ENCODE measurements around the gene CKMT1A.
"Not testable (repeated sequence)": the region's sequence is repeated elsewhere in the genome, so short reads cannot be mapped to it uniquely, and the experiment has no call there.

The CKMT1A gene

GRCh38 chr15:43693148-43694022 lies at the start of gene CKMT1A:
Gene CKMT1A, plus strand, starts transcription at chr15:43693859. Its CDS starts 192 bp downstream, at chr15:43694051.
- DNase-seq = not testable (repeated sequence)

DNA sequence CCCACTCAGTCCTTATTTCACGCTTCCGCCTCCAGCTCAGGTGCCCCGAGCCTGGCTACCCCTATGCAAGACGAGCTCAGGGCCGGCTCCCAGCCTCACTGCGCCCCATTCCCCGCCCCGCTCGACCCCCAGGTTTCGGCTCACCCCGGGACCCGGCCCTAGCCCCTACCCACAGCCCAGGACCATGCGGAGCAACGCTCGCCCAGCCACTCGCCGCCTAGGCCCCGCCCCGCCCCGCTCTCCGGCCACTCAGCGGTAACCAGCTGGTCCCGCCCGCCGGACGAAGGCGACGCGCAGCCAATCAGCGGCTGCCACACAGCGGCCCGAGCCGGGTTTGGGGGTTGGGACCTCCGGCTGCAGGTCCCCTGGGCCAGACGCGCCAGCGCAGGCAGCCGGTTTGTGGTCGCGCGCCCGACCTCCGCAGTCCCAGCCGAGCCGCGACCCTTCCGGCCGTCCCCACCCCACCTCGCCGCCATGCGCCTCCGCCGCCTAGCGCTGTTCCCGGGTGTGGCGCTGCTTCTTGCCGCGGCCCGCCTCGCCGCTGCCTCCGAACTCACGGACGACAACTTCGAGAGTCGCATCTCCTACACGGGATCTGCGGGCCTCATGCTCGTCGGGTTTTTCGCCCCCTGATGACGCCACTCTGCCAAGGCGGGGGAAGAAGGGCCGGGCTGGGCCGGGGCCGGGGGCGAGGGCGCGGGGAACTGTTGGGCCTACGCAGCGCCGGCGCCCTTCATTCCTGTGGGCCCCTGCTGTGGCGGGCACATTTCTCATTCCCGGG lies 44.8 kb upstream of the CKMT1A start, which contains the start of gene CATSPER2:
CATSPER2 (minus strand) TSS at position 196 of the 781 bp plus-strand sequence. CDS start 783 bp downstream, outside the sequence.
- no peak for DNase-seq

GRCh38 chr15:43649430-43649926 lies 44.2 kb upstream of the CKMT1A start:
- not testable (repeated sequence) for DNase-seq

DNA sequence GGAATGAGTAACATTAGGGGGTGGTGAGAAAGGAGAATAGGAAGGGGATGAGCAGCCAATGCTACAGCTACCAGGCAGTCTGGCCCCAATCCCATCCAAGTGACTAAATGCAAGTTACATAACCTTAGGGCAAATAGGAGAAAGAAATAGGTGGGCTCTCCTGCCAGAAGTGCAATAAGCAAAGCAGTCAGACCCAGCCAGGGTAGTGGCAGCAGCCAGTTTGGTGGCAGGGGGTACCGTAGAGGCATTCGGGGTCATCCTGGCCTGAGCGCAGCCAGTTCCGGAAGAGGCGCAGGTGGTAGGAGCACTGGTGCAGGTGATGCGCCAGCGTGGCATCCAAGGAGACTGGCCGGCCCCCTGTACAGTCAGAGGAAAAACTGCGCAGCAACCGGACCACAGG lies 33.9 kb upstream of the CKMT1A start:
- not testable (repeated sequence) for DNase-seq

- DNase-seq = not testable (repeated sequence)
These were observed 31.4 kb upstream of the CKMT1A start for GRCh38 chr15:43662293-43662692.

- not testable (repeated sequence) for DNase-seq
These were observed 30.3 kb upstream of the CKMT1A start for GRCh38 chr15:43663333-43663732.

- DNase-seq = not testable (repeated sequence)
These were observed 27.5 kb upstream of the CKMT1A start for GRCh38 chr15:43666177-43666576.

GRCh38 chr15:43674175-43674574 lies 19.5 kb upstream of the CKMT1A start:
- not testable (repeated sequence) for DNase-seq

GRCh38 chr15:43689604-43690301 lies 3.9 kb upstream of the CKMT1A start:
- not testable (repeated sequence) for DNase-seq

DNA sequence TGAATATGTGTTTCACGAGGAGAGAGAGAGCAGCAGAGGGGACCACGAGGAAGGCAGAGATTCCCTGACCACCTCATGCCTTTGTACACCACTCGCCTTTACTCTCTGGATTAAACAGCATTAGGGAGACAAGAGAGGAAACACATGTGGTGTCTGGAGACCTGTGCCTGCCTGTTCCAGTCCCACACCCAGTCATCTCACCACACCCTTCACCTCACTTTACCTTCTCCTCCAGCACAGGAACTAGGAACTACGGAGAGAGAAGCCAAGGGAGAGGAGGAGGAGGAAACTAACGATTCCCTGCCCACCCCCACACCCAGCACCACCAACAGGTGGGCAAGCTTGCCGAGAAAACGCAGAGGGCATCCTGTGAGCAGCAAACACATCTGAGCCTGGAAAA lies 980 bp upstream of the CKMT1A start:
- not testable (repeated sequence) for DNase-seq

- no peak for DNase-seq
These were observed 8.5 kb downstream of the CKMT1A start for GRCh38 chr15:43702174-43702573.

DNA sequence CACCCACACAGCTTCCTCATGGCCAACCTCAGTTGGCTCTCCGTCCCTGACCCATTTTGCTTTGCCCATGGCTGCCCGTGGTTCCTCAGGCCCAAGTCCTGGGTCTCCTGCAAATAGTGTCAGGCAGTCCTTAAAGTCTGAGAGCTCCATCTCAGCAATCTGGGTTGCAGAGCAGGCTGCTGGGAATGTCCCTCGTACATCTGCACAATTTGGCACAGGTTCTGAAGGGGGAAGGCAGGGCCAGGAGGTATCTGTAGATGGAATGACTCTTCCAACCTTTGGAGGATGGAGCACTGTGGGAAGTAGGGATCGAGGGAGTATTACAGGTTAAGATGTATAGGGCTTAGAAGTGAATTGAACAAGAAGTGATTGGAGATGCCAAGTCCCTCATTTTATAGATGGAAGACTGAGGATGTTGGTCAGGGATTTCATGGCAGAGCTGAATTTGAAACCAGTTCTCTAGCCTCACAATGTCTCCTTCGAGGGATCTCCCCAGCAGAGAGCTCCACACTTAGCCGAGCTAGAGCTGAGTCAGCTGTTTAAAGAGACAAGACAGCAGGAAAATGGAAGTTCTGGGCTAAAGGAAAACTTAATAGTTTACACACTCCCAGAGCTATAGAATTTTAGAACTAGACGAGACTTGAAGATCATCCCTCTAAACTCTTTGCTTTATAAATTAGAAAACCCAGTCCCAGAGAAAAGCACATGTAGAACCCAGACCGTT lies 9.2 kb downstream of the CKMT1A start:
- no peak for DNase-seq

- DNase-seq = not testable (repeated sequence)
These were observed 16.9 kb downstream of the CKMT1A start for GRCh38 chr15:43710431-43711131.

DNA sequence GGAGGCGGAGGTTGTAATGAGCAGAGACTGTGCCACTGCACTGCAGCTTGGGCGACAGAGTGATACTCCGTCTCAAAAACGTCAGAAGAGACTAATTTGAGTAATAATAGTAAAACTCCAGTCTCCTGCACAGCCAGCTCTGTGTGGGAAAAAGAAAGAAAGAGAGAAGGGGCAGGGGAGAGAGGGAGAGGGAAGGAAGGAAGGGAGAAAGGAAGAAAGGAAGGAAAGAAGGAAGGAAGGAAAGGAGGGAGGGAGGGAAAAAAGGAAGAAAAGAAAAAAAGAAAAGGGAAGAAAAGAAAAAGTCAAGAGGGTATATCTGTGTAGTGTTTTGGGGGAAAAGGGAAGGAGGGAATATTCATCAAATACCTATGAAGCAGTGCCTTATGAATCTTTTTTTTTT lies 29.5 kb downstream of the CKMT1A start:
- DNase-seq = no peak

GRCh38 chr15:43726306-43726705 lies 32.6 kb downstream of the CKMT1A start:
- DNase-seq = not testable (repeated sequence)

DNA sequence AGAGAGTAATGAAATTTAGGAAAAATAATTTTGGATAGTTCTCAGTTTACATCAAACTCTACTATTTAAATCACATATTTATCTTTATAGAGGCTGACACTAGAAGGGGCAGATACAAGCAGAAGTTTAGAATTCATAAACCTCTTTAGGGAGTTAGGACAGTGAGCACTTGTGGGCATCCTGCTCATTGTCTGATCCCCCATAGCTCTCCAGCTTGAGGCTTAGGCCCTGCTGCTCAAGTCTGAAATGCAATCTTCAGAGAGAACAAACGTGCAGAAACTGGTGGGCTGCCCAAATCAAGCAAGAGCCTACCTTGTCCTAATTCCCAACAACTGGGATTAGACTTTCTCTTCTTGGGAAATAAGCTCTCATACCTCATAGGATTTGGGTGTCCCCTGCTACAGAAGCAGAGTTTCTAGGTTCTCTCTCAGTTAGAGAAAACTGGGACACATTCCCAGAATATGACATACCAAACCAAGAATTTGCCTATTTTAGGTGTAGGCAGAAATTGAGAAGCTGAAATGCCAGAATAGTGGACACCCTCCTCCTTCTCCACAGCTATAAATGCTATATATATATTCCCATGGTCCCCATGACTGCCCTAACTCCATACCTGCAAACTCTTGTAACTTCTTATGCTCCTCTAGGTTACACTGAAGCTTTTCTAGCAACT lies 34.5 kb downstream of the CKMT1A start:
- not testable (repeated sequence) for DNase-seq

- DNase-seq = no peak
These were observed 41.8 kb downstream of the CKMT1A start for GRCh38 chr15:43735416-43735815.

GRCh38 chr15:43746245-43746902 lies 52.7 kb downstream of the CKMT1A start, which contains the start of gene PDIA3:
Gene PDIA3, plus strand, starts transcription at chr15:43746438. Its CDS starts 102 bp downstream, at chr15:43746540.
- peak; percentile 86 for DNase-seq

DNA sequence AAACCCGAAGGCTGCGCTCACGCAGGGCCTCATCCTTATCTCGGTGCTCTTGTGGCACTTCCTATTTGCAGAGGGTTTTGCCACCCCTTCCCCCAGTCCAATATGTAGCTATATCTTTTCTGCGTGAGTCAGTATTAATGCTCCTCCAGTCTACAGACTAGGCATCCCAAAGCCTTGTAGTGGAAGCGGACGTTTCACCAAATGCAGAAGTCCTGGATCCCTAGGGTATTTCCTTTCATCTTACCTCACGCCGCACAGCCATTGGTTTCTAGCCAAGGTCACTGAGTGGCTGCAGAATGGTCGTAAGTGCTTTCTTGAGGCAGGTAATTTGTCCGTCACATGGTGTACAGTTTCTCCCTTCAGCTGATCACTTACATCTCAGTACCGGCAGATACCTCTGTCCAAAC lies 53.2 kb downstream of the CKMT1A start:
- DNase-seq = not testable (repeated sequence)

DNA sequence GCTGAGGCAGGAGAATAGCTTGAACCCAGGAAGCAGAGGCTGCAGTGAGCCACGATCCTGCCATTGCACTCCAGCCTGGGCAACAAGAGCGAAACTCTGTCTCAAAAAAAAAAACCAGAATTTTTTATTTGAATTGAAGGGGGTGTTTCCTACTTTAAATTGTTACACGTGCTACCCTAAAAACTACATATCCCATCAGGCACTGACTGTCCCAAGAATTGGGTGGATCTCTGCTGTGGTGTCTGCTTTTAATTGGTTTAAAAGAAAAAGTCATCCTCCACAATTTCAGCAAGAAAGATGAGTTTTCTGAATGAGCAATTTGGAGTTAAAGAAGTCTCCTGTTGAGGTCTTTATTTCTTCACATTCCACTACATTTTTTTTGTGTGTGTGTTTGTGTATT lies 54.7 kb downstream of the CKMT1A start:
- no peak for DNase-seq

Data from activated CD8-positive, alpha-beta memory T cell treated with anti-CD3 and anti-CD28 coated beads, Interleukin-2, amount 50 U/mL, for 4 hours (primary cell).